Prostate gland (tissue), 2 donors: ENCODE measurements around the gene DTYMK.

Source experiments
- CTCF ChIP-seq, 4 experiments: fragments of 200-600 bp in 2 of 4; fragments of 450-650 bp in 2 of 4; sonication (generic) in 2 of 4; IDR thresholded peaks; 1 replicate in 3 of 4; 2 replicates in 1 of 4; pipeline ENCODE4 v1.5.1; 2016 to 2019; ENCODE audit warnings: antibody characterized with exemption in 4 of 4, mild to moderate bottlenecking in 2 of 4, moderate library complexity in 2 of 4
- POLR2AphosphoS5 ChIP-seq: sonication (generic); formaldehyde crosslinking; IDR thresholded peaks from one replicate; pipeline ENCODE4 v1.6.1; 2017; ENCODE audit warnings: antibody characterized with exemption

DNA sequence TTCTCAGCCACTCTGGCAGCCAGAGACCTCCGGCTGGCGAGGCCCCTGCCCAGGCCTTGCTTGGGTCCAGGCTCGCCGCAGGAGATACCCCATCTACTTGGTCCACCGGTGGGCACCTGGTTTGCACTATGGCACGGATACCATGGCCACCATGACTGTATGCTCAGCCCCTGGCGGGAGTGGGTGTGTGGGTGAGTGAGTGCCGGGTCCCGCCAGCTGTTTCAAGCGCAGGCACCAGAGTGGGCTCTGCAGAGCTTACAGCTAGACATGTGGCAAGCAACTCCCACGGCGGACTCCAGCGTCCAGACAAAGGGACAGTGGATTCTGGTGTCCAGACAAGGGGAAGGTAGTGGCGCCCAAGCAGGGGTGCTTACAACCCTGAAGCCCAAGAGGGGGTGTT is 47.7 kb downstream of the DTYMK start:
- TF ChIP-seq CTCF (IDR thresholded peaks at IDR 0.05) (no peak), POLR2AphosphoS5 (no peak)
